H54 (cell line): ENCODE measurements around the gene VSTM2L.

ENCODE experiments used
- DNase-seq: peaks from one replicate; pipeline ENCODE4 v3.0.0; 2011; ENCODE audit warnings: low spot score, mixed read lengths; ENCODE audit not compliant: insufficient read length
- FAIRE-seq: peaks from 3 replicates; lab custom pipeline; 2011; peaks lifted over from hg19 to GRCh38; lab: Jason Lieb, UNC
- POLR2A ChIP-seq: IDR thresholded peaks from 2 replicates; pipeline ENCODE4 v1.6.1; 2011; ENCODE audit warnings: low read depth, mild to moderate bottlenecking, low read length

The VSTM2L gene

GRCh38 chr20:37914367-37914671 lies 11.4 kb downstream of the VSTM2L start:
- no peak for TF ChIP-seq POLR2A

GRCh38 chr20:37914672-37915433 lies 11.9 kb downstream of the VSTM2L start:
- no peak for DNase-seq
- TF ChIP-seq POLR2A = no peak
- FAIRE-seq = no peak

More at GRCh38 chr20:37914367-37914671, 11.4 kb downstream of the VSTM2L start:
- FAIRE-seq (no peak), DNase-seq (no peak)

GRCh38 chr20:37915434-37915787 lies 12.5 kb downstream of the VSTM2L start:
- no peak for TF ChIP-seq POLR2A
- no peak for DNase-seq
- FAIRE-seq = no peak

- no peak for TF ChIP-seq POLR2A
- FAIRE-seq (no peak), DNase-seq (no peak)
These were observed 13.1 kb downstream of the VSTM2L start for GRCh38 chr20:37915800-37916570.

- no peak for DNase-seq
- no peak for FAIRE-seq
- TF ChIP-seq POLR2A = no peak
These were observed 14.5 kb downstream of the VSTM2L start for GRCh38 chr20:37917461-37917860.

GRCh38 chr20:37918035-37918434 lies 15.1 kb downstream of the VSTM2L start:
- no peak for FAIRE-seq
- DNase-seq = no peak
- TF ChIP-seq POLR2A = no peak

GRCh38 chr20:37919389-37920040 lies 16.6 kb downstream of the VSTM2L start:
- TF ChIP-seq POLR2A = no peak
- DNase-seq (no peak), FAIRE-seq (no peak)

- TF ChIP-seq POLR2A = no peak
- DNase-seq (no peak), FAIRE-seq (no peak)
These were observed 17.3 kb downstream of the VSTM2L start for GRCh38 chr20:37920270-37920669.

- no peak for TF ChIP-seq POLR2A
- DNase-seq = no peak
- no peak for FAIRE-seq
These were observed 17.9 kb downstream of the VSTM2L start for GRCh38 chr20:37920679-37921322.

GRCh38 chr20:37921341-37921929 lies 18.5 kb downstream of the VSTM2L start:
- no peak for TF ChIP-seq POLR2A
- no peak for FAIRE-seq
- no peak for DNase-seq

- DNase-seq (no peak), FAIRE-seq (no peak)
- no peak for TF ChIP-seq POLR2A
These were observed 19.1 kb downstream of the VSTM2L start for GRCh38 chr20:37922016-37922415.

- no peak for DNase-seq
- FAIRE-seq = no peak
- TF ChIP-seq POLR2A = no peak
These were observed 22.6 kb downstream of the VSTM2L start for GRCh38 chr20:37925265-37926165.

GRCh38 chr20:37926612-37927011 lies 23.7 kb downstream of the VSTM2L start:
- FAIRE-seq (no peak), DNase-seq (no peak)
- TF ChIP-seq POLR2A = no peak
